Lower leg skin (tissue), 3 donors: ENCODE data around the gene UGT3A2.

Experiments used
- POLR2A ChIP-seq, 2 donors: fragments of 450-650 bp; IDR thresholded peaks; one replicate each; pipeline ENCODE4 v1.6.1; 2016 to 2017; ENCODE audit warnings: antibody characterized with exemption in 2 of 2, mild to moderate bottlenecking in 1 of 2, moderate library complexity in 1 of 2
- TF ChIP-seq, protein P1 (sequence below), 3 donors: fragments of 450-650 bp; IDR thresholded peaks; one replicate each; pipeline ENCODE4 v1.5.1; 2016; ENCODE audit warnings: antibody characterized with exemption in 3 of 3, mild to moderate bottlenecking in 3 of 3, moderate library complexity in 2 of 3

DNA sequence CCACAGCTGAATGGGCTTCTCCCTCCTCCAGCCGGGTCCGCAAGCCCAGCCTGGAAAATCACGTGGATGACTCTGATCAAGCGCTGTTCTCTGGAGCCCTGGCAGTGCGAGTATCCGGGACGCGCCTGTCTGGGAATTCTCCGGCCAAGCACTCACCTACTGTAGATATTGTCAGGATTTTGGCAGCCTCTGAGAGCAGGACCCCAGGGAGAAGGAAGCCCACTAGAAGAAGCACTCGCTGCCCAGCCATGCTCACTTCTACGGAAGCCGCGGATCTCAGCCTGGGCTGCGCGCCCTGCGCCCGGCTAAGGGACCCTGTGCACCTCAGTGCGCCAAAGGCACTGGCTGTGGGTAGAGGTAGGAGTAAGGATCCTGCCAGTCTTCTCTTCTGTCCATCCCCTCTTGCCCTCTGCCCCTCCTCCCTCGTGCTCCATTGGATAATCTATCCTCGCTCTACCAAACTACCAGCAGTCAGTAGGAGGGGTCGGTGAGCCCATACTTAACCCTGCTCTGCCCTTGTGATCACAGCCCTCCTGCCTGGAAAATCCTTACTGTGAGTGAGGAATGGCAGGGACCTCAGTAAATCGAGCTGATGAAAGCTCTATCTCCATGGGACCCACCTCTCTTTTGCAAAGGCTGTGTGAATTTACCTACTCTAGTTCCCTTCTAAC, at the start of gene UGT3A2:
- TF ChIP-seq, protein P1, sequence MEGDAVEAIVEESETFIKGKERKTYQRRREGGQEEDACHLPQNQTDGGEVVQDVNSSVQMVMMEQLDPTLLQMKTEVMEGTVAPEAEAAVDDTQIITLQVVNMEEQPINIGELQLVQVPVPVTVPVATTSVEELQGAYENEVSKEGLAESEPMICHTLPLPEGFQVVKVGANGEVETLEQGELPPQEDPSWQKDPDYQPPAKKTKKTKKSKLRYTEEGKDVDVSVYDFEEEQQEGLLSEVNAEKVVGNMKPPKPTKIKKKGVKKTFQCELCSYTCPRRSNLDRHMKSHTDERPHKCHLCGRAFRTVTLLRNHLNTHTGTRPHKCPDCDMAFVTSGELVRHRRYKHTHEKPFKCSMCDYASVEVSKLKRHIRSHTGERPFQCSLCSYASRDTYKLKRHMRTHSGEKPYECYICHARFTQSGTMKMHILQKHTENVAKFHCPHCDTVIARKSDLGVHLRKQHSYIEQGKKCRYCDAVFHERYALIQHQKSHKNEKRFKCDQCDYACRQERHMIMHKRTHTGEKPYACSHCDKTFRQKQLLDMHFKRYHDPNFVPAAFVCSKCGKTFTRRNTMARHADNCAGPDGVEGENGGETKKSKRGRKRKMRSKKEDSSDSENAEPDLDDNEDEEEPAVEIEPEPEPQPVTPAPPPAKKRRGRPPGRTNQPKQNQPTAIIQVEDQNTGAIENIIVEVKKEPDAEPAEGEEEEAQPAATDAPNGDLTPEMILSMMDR (IDR thresholded peaks at IDR 0.05) = no peak
- TF ChIP-seq POLR2A (IDR thresholded peaks at IDR 0.05) = no peak
